HG03460 (cell line): ENCODE results near the gene CLCN5.

Experiments used
- ATAC-seq: cut with Tn5 transposase; IDR thresholded peaks from one replicate; pipeline ENCODE4 v1.9.1; 2021; ENCODE audit not compliant: unreplicated experiment

Gene CLCN5

DNA sequence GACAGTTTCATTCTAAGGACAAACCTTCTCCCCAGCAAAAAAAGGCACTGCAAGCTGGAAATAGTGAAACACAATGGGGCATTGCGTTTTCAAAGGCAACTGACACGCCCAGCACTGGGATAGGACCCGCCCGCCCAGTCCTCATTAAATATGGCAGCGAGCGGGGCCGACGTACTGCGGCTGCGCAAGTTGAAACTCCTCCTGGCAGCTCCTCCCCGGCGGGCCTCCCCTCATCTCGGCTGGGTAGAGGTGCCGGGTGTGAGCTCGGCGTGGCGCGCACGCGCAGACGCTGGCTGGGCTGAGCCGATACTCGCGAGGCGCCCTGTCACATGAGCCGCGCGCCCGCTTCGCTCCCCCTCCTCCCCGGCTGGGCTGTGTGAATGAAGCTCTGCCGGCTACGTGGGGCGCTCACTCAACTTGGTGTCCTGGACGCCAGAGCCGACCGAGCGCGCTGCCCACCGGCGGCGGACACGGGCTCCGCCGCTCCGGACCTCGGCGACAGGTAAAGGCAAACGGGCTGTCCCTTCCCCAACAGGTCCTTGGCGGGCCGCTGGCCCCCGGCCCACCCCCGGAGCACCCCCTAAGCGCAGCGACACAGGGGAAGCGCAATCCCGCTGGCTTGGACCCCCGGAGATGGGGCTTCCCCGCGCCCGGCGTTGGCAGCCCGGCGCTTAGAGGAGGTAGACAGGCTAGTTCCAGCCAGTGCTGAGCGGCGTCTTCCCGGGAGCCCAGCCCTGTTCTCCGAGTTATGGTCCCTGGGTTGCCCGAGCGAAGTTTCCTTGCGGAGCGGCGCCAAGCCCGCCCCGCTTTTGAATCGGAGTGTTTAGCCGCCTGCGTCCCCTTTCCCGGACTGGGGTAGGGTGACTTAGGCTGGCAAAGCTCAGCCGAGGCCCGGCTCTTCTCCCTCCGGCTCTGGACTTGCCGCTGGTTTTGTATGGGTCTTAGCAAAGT, at the start of gene CLCN5:
Gene CLCN5 (plus strand): TSS at position 306 of the 951 bp plus-strand sequence. CDS start 2,703 bp downstream, outside the sequence.
- ATAC-seq = peak; percentile 96

DNA sequence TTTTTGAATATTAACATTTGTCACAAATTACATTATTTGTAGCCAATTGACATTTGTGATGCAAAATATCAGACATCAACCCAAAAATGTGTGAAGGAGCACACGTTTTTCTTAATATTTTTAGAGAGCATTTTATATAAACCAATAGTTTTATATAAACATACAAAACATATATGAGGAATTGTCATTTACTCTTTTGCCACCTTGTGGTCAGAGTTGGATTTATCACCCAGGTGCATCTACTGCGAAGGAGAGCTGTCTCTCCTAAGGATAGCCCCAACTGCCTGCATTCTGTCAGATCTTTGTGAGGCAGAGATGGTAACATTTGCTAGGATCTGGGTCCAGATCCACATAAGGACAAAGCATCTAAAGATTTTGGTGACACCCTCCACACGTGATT, 45.6 kb upstream of the CLCN5 start:
- ATAC-seq = no peak

DNA sequence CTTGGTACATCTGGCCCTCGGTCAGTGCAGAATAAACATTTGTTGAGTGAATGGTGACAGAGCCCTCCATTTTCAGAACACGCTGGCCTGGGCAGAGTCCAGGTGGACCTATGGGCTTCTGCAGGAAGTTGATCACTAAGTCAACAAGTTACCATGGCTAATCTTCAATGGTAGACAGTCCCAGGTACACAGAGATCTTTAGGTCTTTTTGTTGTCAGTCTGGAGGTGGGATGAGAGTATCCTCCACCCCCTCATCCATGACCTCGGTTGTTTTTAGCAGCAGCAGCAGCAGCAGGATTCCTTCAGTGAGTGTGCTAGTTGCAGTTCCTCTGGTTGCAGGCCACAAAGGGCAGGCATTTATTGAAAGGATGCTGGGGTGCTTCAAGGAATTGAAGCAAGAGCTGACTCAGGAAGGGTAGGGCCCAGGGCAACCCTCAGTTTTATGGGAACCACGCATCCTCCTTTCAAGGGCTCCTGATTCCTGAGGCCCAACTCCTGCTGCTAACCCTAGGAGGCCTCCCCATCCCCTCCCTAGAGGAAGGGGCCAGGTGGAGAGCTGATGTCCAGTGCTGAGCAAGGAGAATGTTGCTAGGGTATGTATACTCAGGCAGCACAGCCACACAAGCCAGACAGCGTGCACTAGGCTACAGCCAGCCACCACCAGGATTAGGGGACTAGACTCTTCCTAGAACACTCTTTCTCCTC, 44.8 kb upstream of the CLCN5 start:
- no peak for ATAC-seq

DNA sequence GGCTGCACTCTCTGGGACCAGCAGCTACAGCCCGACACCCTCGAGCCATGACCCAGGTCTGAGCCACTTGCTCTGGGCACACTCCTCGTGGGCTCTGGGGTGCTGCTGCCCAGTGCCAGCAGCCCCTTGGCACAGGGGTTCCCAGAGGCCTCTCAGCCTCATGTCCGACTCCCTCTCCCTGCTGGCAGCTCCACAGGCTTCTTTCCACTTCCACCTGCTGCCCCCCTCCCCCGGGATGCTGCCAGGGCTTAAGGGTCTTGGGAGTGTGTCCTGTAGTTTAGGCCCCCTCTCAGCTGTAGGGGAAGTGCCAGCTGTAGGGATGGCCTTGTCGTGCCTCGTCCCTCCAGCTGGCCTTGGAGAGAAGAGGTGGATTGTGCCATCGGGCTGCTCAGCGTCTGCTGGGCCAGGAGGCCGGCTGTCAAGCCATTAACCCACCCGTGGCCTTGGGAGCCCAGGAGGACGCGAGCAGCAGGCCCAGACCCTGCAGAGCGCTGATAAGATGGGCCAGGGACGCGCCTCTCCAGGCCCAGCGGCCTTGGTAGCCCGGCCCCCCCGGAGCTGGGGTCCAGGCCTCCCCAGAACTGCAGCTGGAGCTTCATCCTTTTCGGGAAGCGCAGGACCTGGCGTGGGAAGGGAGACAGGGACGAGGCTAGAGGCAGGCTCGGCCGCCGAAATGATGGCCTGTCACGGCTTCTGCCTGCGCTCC, 44.1 kb upstream of the CLCN5 start:
- no peak for ATAC-seq

DNA sequence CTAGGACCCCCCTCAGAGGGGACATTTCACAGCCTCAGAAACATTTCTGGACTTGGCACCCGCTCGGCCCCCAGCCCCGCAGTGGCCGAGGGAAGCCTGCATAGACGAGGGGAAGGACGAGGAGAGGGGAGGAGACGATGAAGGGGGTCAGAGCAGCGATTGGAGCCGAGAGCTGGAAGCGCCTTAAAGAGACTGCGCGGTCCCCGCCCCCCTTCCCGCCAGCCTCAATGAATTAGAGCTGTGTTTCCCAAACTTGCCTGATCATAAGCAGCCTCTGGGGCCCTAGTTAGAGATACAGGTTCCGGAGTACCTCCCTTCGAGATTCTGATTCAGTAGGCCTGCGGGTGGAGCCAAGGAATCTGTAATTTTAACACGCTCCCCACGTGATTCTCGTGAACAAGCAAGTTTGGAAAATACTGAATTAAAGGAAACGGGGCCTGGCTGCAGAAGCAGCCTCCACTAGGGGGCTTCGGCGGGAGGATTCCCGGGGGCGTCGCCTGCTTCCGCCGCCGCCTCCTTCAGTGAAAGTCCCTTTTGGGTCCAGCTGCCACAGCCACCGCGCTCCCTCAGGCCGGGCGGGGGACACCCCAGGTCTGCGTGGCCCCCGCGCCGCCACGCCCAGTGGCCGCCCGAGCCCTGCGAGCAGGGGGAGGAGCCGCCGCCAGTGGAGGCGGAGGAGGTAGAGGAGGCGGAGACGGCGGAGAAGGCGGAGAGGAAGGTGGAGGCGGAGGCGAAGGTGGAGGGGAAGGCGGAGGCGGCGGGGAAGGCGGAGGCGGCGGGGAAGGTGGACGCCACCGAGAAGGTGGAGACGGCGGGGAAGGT, 43.4 kb upstream of the CLCN5 start, which contains the start of gene USP27X:
Gene USP27X (plus strand): TSS at position 651 of the 822 bp plus-strand sequence. CDS start 824 bp downstream, outside the sequence.
- peak; percentile 90 for ATAC-seq

DNA sequence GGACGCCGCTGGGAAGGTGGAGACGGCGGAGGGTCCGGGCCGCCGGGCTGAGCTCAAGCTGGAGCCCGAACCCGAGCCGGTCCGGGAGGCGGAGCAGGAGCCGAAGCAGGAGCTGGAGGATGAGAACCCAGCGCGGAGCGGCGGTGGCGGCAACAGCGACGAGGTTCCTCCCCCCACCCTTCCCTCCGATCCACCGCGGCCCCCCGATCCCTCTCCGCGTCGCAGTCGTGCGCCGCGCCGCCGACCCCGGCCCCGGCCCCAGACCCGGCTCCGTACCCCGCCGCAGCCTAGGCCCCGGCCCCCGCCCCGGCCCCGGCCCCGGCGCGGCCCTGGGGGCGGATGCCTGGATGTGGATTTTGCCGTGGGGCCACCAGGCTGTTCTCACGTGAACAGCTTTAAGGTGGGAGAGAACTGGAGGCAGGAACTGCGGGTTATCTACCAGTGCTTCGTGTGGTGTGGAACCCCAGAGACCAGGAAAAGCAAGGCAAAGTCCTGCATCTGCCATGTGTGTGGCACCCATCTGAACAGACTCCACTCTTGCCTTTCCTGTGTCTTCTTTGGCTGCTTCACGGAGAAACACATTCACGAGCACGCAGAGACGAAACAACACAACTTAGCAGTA, 42.6 kb upstream of the CLCN5 start:
- peak; percentile 33 for ATAC-seq

DNA sequence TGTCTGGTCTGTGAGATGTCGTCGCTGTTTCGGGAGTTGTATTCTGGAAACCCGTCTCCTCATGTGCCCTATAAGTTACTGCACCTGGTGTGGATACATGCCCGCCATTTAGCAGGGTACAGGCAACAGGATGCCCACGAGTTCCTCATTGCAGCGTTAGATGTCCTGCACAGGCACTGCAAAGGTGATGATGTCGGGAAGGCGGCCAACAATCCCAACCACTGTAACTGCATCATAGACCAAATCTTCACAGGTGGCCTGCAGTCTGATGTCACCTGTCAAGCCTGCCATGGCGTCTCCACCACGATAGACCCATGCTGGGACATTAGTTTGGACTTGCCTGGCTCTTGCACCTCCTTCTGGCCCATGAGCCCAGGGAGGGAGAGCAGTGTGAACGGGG, 41.7 kb upstream of the CLCN5 start:
- ATAC-seq = no peak

DNA sequence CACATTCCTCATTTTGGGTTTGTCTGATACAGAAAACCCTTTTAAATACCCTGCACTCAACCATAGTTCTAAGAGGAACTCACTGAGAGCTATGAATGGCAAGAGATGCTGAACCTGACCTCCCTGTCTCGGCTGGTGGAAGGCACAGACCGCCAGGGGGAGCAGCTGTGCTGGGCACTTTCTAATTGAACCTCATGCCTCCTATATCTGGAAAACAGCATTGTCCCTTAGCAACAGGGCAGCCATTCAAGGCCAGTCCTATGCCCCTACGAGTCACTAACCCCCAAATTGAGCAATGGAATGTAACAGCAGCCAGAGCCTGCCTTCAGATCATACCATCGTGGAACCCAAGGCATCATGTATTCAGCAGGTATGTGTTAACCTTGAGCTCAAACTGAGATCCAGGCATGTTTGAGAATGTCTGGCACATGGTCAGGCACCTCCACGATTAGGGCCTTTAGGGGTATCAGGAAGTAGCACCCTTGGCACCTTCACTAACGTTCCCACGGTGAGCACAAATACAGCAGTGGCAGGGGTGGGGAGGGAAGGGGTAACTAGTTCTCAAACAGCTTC, 38.0 kb upstream of the CLCN5 start:
- ATAC-seq = no peak

DNA sequence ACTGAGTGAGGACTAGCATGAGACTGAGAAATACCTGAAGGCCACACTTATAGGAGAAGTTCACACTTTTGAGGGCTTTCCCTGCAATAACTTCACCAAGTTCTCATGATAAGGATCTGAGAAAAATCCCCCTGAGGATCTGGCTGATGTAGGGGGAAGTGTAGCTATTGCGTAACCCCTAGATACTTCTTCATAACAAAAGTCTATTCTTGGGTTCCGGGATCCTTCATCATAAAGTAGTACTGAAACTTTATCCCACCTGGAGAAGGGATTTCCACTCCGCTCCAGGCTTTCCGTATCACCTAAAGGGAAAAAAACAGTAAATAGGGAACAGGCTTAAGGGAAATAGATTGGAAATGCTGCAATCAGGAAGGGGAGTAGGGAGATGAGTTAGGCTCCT, 29.9 kb upstream of the CLCN5 start:
- ATAC-seq = no peak

DNA sequence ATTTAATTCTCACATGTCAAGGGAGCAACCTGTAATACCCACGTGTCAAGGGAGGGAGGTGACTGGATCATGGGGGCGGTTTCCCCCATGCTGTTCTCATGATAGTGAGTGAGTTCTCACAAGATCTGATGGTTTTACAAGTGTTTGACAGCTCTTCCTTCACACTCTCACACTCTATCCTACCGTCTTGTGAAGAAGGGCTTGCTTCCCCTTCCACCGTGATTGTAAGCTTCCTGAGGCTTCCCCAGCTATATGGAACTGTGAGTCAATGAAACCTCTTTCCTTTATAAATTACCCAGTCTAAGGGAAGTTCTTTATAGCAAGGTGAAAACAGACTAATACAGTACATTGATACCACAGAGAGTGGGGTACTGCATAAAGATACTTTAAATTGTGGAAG, 25.4 kb upstream of the CLCN5 start:
- no peak for ATAC-seq

DNA sequence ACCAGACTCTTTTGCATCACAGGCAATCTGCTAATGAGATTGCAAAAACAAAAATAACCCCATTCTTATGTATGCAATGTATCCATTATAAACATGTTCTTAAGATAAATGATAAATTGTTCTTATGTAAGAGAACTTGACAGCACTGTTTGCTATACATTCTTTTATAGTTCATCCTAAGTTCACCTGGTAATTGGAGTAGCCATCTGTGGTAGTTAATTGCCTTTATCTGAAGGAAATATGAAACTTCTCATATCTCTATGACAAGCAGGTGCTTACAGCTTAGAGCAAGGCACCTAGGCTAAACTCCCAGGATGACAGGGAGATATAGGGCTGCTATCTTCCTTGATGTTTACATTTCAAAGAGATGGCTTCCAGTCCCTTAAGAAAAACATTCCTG, 21.3 kb upstream of the CLCN5 start:
- no peak for ATAC-seq

DNA sequence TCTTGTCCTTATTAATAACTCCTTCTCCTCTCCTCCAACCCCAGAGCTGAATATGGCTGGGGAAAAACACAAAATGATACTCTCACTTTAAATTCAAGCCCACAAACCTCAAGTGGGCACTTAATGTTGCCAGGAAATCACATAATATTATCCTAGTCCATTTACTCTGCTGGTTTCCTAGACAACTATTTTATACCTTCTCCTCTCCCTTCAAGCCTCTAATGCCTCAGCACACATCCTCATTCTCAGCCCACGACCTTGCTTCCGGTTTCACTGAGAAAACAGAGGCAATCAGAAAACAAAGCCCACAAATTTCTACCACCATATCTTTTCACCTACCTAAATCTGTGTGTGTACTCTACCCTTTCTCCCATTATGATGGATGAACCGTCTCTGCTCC, 12.1 kb upstream of the CLCN5 start:
- peak; percentile 62 for ATAC-seq

DNA sequence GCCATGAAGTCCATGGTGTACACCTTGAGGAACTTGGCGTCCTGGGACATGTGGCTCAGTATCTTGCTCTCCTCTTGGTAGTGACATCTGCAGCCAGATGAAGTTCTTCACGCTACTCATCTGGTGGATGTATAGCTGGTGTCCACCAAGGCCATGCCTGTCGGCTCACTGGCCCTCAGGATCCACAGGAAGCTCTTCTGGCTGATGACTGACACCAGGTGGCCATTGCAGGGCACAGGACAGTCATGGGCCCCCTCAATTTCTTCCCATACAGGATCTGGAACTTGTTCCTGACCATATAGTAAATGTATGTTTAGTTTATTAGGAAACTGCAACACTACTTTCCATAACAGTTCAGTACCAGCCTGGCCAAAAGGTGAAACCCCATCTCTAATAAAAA, 10.3 kb upstream of the CLCN5 start:
- no peak for ATAC-seq

DNA sequence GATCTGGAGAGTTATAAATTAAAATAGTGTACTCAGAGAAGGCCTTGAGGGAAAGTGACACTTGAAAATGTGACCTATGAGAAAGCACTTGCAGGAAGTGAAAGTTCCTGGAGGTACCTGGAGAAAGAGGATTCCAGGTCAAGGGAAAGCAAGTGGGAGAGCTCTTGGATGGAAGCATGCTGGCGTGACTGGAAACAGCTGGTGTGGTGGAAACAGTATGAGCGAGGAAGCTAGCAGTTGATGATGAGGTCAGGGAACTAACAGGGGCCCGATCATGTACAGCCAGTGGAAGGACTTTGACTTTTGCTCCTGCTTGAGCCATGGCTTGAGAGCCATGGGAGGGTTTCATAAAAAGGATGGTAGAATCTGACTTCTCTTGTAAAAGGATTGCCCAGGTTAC, 9.5 kb upstream of the CLCN5 start:
- no peak for ATAC-seq

DNA sequence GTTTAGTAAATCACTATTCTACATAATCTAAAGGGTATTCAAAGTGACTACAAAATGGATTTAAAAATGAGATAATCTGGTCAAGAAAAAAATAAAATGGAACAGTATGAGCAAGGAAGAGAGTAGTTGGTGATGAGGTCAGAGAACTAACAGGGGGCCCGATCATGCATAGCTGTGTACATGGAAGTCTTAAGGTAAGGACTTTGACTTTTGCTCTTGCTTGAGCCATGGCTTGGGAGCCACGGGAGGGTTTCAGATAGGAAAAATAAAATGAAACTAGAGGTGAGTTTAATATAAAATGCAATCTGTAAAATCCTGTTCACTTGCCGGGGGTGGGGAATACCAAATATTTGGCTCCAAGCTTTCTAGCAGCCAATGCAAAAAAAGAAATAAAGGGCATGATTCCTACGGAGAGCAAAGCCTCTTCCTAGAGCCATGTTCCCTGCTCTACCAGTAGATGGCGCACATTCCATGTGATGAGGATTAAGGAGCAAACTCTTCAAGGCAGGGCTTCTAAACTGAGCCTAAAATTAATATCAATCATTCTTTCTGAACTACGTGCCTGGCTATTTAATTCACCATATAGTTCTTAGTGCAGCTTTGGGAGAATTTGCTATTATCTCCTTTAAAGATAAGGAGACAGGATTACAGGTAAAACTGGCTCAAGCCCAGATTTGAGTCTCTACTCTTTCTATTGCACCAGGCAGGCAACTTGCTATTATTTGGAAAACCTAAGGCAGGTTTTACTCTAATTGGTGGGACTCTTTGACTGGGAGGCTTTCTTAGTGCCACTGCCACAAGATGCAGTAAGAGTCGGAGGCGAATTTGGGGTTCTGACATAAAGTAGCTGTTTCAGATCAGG, 6.8 kb upstream of the CLCN5 start:
- no peak for ATAC-seq

DNA sequence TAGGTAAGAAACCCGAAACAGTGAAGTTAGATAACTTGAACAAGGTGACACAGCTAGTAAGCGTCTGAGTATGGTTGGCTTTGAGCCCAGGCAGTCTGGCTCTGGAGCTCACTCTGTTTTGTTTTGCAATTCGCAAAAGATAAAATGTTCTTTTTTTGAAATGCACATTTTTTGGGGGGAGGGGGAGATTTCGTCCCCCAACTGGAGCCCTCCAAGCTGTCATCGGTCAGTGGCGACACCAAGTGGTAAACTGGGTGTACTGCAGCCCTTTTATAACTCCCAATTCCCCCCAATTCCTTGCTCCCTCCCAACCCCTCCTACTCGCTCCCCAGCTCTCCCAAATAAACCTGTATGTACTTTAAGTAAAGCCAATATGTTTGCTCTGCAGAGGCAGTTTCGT, 2.8 kb upstream of the CLCN5 start:
- ATAC-seq = no peak

DNA sequence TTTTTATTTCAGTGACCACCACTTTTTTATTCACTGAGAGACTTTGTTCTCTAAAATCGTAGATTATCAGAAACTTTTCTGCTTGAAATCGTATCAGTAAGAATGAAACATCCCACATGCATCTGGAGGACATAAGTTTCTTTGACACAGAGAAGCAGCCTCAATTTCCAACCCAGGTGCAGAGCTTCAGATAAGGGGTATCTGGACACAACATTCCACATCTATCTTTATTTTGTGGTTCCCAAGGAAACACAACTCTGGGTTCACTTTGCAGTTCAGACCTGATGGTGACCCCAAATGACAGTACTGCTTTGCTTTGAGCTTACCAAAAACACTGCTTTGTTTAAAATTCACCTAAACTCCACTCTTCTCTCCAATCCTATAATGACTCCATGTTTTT, 1.3 kb upstream of the CLCN5 start:
- no peak for ATAC-seq

DNA sequence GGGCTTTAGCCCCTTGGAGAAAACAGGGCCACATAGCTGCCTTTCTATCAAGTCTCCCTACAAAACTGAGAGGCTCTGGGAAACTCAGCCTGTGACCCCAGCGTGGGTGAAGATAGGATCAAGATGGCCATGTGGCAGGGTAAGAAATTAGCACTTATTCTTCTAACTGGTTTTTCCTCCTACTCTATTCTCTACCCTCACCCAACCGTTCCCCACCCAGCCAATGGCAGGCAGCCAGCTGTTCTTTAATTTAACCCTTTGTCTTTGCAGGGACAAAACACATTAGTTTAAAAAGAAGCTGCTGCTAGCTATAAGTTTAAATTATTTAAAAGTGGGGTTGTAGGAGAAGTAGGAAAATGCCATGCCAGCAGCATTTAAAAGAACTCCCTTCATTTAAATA, 2.8 kb downstream of the CLCN5 start:
- no peak for ATAC-seq

DNA sequence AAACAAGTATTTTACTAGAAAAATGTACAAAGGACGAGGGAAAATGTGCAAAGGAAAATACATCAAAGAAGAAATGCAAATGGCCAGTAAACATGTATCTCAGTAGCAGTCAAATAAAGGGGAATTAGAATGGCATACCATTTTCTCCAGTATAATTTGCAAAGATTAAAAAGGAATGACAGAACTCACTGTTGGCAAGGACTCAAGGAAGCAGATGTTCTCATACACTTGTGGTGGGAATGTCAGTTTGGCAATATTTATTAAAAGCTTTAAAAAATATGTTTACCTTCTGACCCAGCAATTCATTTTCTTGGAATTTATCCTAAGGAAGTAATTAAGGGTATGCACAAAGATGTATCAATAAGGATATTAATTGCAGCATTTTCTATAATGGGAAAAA, 7.6 kb downstream of the CLCN5 start:
- ATAC-seq = no peak
